Stimulated activated CD4-positive, alpha-beta T cell treated with anti-CD3 and anti-CD28 coated beads, Interleukin-12 subunit alpha, Interleukin-12 subunit beta, amount 100 ng/mL, for 4 hours (primary cell): ENCODE results near the gene SLFN12L.
"Not testable (repeated sequence)": the region's sequence is repeated elsewhere in the genome, so short reads cannot be mapped to it uniquely, and the experiment has no call there.

Experiments used
- DNase-seq: peaks from one replicate; pipeline ENCODE4 v3.0.0-alpha.2; 2020

SLFN12L gene

GRCh38 chr17:35541434-35541833 is 4.0 kb upstream of the SLFN12L start:
- no peak for DNase-seq

GRCh38 chr17:35540589-35541404 is 3.3 kb upstream of the SLFN12L start:
- DNase-seq: peak; percentile 28

- no peak for DNase-seq
Observed at GRCh38 chr17:35539659-35540026, 2.2 kb upstream of the SLFN12L start.

GRCh38 chr17:35536664-35537171 is 760 bp downstream of the SLFN12L start:
- DNase-seq: no peak

GRCh38 chr17:35535406-35535805 is 2.1 kb downstream of the SLFN12L start:
- DNase-seq: not testable (repeated sequence)

GRCh38 chr17:35534576-35535093 is 2.8 kb downstream of the SLFN12L start:
- DNase-seq: no peak

- DNase-seq: no peak
Observed at GRCh38 chr17:35531160-35531559, 6.3 kb downstream of the SLFN12L start.

- no peak for DNase-seq
Observed at GRCh38 chr17:35529866-35530265, 7.6 kb downstream of the SLFN12L start.

GRCh38 chr17:35529326-35529725 is 8.2 kb downstream of the SLFN12L start:
- not testable (repeated sequence) for DNase-seq

- no peak for DNase-seq
Observed at GRCh38 chr17:35523296-35523695, 14.2 kb downstream of the SLFN12L start.

- DNase-seq: not testable (repeated sequence)
Observed at GRCh38 chr17:35521654-35522256, 15.7 kb downstream of the SLFN12L start.

GRCh38 chr17:35521150-35521549 is 16.3 kb downstream of the SLFN12L start:
- DNase-seq: no peak

- DNase-seq: no peak
Observed at GRCh38 chr17:35519906-35520442, 17.5 kb downstream of the SLFN12L start.

- DNase-seq: no peak
Observed at GRCh38 chr17:35519439-35519838, 18.0 kb downstream of the SLFN12L start.

GRCh38 chr17:35518431-35518830 is 19.0 kb downstream of the SLFN12L start:
- not testable (repeated sequence) for DNase-seq

- no peak for DNase-seq
Observed at GRCh38 chr17:35515027-35515426, 22.5 kb downstream of the SLFN12L start.

- no peak for DNase-seq
Observed at GRCh38 chr17:35514564-35514963, 22.9 kb downstream of the SLFN12L start.

GRCh38 chr17:35510052-35510451 is 27.4 kb downstream of the SLFN12L start:
- DNase-seq: no peak

GRCh38 chr17:35507714-35508113 is 29.8 kb downstream of the SLFN12L start:
- DNase-seq: not testable (repeated sequence)

GRCh38 chr17:35499548-35499947 is 37.9 kb downstream of the SLFN12L start:
- no peak for DNase-seq

GRCh38 chr17:35498448-35499178 is 38.9 kb downstream of the SLFN12L start:
- DNase-seq: no peak

- no peak for DNase-seq
Observed at GRCh38 chr17:35496451-35497290, 40.8 kb downstream of the SLFN12L start.
